IPS DF 6.9 (cell line): ENCODE measurements around the gene LPAR1.

ENCODE experiments used
- DNase-seq: peaks from one replicate; pipeline ENCODE4 v3.0.0-alpha.2; 2013; ENCODE audit warnings: low read depth, low spot score
- H3K27ac ChIP-seq: one replicate; pipeline ENCODE4 v1.5.1; 2013; ENCODE audit warnings: low read length, control low read depth
- H3K27me3 ChIP-seq: 2 replicates; pipeline ENCODE4 v1.6.1; 2013; ENCODE audit warnings: mild to moderate bottlenecking, low read length; ENCODE audit not compliant: control insufficient read depth, insufficient read depth
- H3K36me3 ChIP-seq: 2 replicates; pipeline ENCODE4 v1.6.1; 2013; ENCODE audit warnings: low read length; ENCODE audit not compliant: control insufficient read depth, insufficient read depth
- H3K4me1 ChIP-seq: 2 replicates; pipeline ENCODE4 v1.6.1; 2013; ENCODE audit warnings: low read length; ENCODE audit not compliant: control insufficient read depth, insufficient read depth
- H3K4me3 ChIP-seq: 2 replicates; pipeline ENCODE4 v1.5.1; 2013; ENCODE audit warnings: mild to moderate bottlenecking, low read length
- H3K9me3 ChIP-seq: 2 replicates; pipeline ENCODE4 v1.6.1; 2013; ENCODE audit warnings: low read length, inconsistent platforms; ENCODE audit not compliant: control insufficient read depth, insufficient read depth
- WGBS: extraction: QIAGEN DNeasy Blood & Tissue Kit; methylation state at CpG from one replicate; pipeline ENCODE4 v1.1.7; 2013; ENCODE audit warnings: mixed read lengths, missing lambda C conversion rate; ENCODE audit not compliant: insufficient read length, insufficient coverage; 5-methylcytosine and 5-hydroxymethylcytosine counted together

LPAR1 gene

DNA sequence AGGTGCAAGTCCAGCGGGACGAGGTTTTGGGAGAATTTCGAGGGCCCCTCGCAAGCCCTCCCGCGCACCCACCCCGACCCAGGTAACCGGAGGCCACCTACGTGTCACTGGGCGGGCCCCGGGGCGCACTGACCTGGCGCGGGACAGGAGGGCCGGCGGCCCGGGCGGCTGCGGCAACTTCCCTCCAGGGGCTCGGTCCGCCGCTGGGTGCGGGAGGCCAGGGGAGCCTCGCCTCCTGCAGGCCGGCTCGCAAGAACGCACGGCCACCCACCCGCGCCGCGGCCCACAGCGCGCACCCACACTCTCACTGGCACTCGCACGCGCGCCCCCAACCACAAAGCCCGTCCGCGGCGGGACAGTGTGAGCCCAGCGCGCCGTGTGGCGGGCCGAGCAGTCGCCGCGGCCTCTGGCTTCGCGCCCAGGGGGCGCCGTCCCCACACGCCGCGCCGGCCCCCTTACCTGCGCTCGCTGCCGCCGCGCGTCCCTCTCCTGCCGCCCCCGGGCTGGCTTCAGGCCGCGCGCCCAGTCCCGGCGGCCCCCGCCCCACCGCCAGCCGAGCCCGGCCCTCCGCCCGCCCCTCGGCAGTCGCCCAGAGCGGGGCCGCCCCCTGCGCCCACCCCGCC lies 451 bp downstream of the LPAR1 start:
- DNase-seq: no peak
- Histone ChIP-seq H3K4me1 (no peaks in the 10 kb centered on the region), H3K4me3 (peak overlapping the region; percentile 95), H3K9me3 (no peaks in the 10 kb centered on the region), H3K36me3 (no peaks in the 10 kb centered on the region), H3K27ac (no peak overlapping the region), H3K27me3 (no peaks in the 10 kb centered on the region; the same call in 1 of the 2 replicates)
- no CpG with 5 or more reads among the region's 83 CpGs for WGBS

DNA sequence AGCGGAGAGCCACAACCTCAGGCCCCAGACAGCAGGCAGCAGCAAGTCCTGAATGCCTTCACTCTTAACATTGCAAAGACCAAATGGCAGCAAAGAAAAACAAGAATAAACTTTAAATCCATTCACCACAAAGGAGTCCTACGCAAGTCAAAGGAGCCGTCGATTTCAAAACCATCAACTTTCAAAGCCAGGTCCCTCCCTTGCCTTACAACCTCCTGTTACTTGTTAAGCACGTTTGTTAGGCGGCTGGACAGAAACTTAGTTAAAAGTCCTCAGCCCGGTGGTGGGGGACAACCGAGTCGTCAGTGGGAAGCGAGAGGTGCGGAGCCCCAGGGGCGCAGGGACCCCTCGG lies 938 bp downstream of the LPAR1 start:
- no peaks in the 10 kb centered on the region for H3K4me1 ChIP-seq
- no peaks in the 10 kb centered on the region; the same call in 1 of the 2 replicates for H3K27me3 ChIP-seq
- no CpG with 5 or more reads among the region's 13 CpGs for WGBS
- H3K36me3 ChIP-seq: no peaks in the 10 kb centered on the region
- H3K9me3 ChIP-seq: no peaks in the 10 kb centered on the region
- DNase-seq: no peak
- H3K27ac ChIP-seq: no peak overlapping the region
- peak overlapping the region; percentile 95; the same call in 1 of the 2 replicates for H3K4me3 ChIP-seq

DNA sequence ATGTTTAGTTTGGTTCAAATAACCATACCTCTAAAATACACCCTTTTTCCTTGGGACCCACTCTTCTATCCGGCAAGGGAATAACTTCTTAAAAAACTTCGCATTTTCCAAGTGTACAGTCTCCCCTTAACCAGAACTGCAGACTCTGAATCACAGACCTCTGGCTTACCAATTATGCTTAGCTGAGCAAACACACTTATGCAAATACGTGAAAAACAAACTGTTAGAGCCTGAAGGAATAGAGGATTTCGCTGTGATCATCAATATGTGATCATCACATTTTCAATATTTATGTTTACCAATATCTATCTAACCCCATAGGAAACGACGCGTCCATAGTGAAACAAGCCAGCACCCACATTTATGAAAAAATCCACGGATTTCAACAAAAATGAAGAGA lies 1.3 kb downstream of the LPAR1 start:
- no peak overlapping the region for H3K4me3 ChIP-seq
- no CpG with 5 or more reads among the region's 8 CpGs for WGBS
- DNase-seq: no peak
- no peaks in the 10 kb centered on the region for H3K4me1 ChIP-seq
- H3K27me3 ChIP-seq: no peaks in the 10 kb centered on the region; the same call in 1 of the 2 replicates
- H3K36me3 ChIP-seq: no peaks in the 10 kb centered on the region
- H3K9me3 ChIP-seq: no peaks in the 10 kb centered on the region
- H3K27ac ChIP-seq: no peak overlapping the region

DNA sequence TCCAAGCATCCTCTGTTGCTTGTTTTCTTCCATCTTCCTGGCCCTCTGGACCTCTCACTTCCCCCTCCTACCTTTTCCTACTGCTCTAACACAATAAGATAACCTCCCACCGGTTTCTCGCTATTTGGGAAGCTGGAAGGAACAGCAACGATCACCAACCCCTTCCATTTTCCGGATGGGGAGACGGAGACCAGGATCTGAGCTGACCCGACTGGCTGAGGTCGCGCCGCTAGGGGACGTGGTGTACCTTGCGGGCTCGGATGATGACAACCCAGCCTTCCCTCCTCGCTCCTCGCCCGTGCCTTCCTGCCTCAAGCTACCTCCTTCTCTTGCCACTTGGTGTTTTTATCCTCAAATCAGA lies 1.9 kb downstream of the LPAR1 start:
- H3K9me3 ChIP-seq: no peaks in the 10 kb centered on the region
- no peak overlapping the region for H3K27ac ChIP-seq
- no CpG with 5 or more reads among the region's 15 CpGs for WGBS
- H3K4me1 ChIP-seq: no peaks in the 10 kb centered on the region
- DNase-seq: no peak
- no peak overlapping the region for H3K4me3 ChIP-seq
- H3K36me3 ChIP-seq: no peaks in the 10 kb centered on the region
- no peaks in the 10 kb centered on the region; the same call in 1 of the 2 replicates for H3K27me3 ChIP-seq

DNA sequence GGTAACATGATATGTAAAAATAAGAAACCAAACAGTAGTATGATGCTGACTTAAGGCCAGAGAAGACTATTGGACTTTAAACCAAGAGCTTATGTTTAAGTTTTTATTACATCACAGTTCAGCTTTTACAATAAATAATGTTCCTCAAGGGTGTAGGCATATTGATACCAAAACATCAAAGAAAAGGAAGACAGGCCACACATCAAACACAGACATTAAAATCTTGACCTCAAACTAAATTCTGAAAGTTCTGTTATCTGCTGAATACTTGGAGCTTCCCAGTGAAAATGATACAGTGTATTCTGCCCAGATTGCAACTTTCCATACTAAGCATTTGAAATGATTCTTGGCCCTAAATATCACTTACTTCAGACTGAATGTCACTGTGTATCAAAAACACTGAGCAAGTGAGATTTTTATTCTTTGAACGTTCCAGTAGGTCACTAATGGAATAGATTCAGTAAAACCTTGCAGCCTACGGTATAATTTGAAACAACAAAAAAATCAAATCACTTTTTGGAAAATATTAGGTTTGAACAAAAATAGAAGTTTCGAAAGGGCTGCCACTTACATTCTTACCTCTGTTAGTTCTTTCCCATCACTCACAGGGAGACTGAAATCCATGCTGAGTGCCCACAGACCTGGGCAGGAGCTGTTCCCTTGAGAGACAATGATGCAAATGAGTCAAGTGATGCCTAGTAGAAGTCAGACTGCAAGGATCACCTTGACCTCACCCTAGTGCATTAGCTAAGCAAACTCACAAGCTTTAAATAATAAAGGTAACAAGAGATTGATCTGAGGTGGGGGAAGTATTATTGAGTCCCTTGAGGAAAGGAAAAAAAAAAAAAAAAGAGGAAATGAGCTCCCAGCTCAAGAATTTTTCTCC lies 2.5 kb downstream of the LPAR1 start:
- H3K27ac ChIP-seq: no peak overlapping the region
- WGBS: no CpG with 5 or more reads among the region's 3 CpGs
- no peak overlapping the region for H3K4me3 ChIP-seq

DNA sequence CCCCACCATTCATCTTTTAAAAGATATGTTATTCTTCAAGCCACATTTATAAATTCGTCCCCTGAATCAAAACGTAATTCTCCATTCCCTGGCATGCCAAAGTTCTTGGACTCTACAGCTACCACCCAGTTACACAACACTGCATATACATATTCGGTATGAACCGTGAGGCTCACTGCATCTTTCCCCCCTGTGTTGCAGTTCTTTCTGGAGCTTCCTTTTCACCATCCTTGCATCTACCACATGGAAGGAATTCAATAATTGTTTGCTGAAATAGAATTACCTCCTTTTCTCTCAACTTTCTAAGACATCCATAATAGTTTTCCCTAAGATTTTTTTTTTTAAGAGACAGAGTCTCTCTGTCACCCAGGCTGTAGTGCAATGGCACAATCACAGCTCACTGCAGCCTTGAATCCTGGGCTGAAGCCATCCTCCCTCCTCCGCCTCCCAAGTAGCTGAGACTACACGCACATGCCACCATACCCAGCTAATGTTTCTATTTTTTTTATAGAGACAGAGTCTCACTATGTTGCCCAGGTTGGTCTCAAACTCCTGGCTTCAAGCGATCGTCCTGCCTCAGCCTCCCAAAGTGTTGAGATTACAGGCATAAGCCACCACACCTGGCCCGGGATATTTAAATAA lies 3.3 kb downstream of the LPAR1 start:
- Histone ChIP-seq H3K9me3 (no peaks in the 10 kb centered on the region), H3K4me3 (no peak overlapping the region), H3K27ac (no peak overlapping the region), H3K36me3 (no peaks in the 10 kb centered on the region), H3K27me3 (no peaks in the 10 kb centered on the region; the same call in 1 of the 2 replicates), H3K4me1 (no peaks in the 10 kb centered on the region)
- DNase-seq: no peak
- no CpG with 5 or more reads among the region's 9 CpGs for WGBS

More for the DNA sequence above, 2.5 kb downstream of the LPAR1 start:
- H3K9me3 ChIP-seq: no peaks in the 10 kb centered on the region
- H3K27me3 ChIP-seq: no peaks in the 10 kb centered on the region; the same call in 1 of the 2 replicates
- no peaks in the 10 kb centered on the region for H3K4me1 ChIP-seq
- no peak for DNase-seq
- no peaks in the 10 kb centered on the region for H3K36me3 ChIP-seq

DNA sequence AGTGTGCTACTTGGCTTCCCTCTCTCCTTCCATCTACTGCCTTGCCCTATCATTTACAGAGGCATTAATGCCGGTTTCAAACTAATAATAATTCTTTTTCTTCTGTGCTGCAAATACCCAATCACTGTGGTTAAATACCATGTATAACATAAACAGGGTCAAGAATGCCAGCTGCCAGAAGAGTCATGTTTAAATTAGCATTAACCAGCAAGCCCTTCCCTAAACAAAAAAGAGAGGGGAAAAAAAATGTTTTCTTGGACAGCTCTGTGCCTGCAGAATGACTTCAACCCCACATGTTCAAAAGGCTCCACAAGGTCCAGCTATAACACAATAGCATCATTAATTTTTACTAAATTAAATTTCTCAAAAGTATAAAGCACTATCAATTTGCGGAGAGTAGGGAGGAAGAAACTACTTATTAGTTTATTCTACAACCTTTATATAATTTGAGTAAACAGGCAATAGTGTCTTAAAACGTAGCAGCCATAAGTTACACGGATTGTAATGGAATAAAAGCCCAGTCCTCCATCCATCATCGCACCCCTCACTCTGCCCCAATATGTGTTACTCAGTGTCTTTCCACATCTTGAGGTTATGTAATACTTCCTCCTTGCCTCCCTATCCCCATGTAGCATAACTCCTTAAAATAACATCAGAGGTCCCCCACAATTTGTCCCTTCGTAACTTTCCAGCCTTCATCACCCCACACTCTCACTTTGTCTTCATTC lies 3.9 kb downstream of the LPAR1 start:
- Histone ChIP-seq H3K4me3 (no peak overlapping the region), H3K36me3 (no peaks in the 10 kb centered on the region), H3K4me1 (no peaks in the 10 kb centered on the region), H3K27me3 (no peaks in the 10 kb centered on the region; the same call in 1 of the 2 replicates), H3K27ac (no peak overlapping the region), H3K9me3 (no peaks in the 10 kb centered on the region)
- no CpG with 5 or more reads among the region's 6 CpGs for WGBS
- no peak for DNase-seq

DNA sequence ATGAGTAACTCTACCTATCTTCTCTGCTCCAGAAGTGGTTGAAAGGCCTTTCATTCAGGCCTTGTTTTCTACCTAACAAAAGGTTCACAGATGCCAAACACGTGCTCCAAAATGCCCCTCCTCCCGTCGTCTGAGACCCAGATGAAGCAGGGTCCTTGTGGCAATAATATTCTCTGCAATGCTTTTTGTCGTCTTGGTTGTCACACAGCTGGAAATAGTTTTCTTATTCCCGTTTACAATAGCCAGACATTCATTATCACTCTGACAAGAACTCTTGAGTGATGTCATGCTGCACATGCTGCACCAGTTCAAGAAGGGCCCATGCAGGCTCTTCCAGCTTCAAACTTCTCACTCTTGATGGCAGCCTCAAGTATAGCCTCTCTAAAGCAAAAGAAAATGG lies 7.8 kb downstream of the LPAR1 start:
- Histone ChIP-seq H3K27ac (no peak overlapping the region), H3K27me3 (no peaks in the 10 kb centered on the region), H3K4me1 (no peaks in the 10 kb centered on the region), H3K9me3 (no peaks in the 10 kb centered on the region), H3K36me3 (no peaks in the 10 kb centered on the region), H3K4me3 (no peak overlapping the region)
- no peak for DNase-seq
- WGBS: no CpG with 5 or more reads among the region's 5 CpGs

DNA sequence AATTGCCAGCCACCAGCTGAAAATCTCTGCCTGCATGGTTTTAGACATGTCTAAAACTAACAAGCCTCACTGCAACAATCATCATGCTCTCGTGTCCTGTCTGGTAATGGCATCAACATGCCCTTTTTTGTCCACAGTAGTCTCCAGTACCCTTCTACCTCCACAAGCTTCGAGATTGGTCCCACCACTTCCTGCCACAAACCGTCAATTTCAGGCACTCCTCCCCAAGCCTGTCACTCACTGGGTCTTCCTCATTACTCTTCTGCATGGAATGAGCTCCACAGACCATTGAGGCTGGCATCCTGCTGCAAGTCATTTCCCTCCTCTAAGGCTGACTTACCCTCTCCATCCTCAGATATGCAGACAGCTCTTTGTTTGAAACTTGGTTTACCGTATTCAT lies 9.0 kb downstream of the LPAR1 start:
- Histone ChIP-seq H3K27ac (no peak overlapping the region), H3K27me3 (no peaks in the 10 kb centered on the region), H3K4me3 (no peak overlapping the region), H3K36me3 (no peaks in the 10 kb centered on the region), H3K9me3 (no peaks in the 10 kb centered on the region), H3K4me1 (no peaks in the 10 kb centered on the region)
- no peak for DNase-seq
- no CpG with 5 or more reads among the region's 4 CpGs for WGBS

DNA sequence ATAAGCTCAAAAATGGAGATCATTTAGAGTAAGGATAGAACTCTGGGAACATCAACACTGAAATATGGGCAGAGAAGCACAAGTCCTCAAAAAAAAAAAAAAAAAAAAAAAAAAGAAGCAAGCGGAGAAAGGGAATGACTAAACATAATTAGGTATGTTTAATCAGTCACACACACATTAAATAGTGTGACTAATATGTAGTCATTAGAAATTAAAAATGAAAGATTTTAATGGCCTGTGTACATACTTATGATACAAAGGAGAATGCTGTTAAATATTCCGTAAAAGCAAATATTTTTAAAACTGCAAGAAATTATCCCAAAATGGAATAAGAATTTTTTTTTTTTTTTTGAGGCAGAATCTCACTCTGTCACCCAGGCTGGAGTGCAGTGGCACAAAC lies 10.5 kb downstream of the LPAR1 start:
- Histone ChIP-seq H3K9me3 (no peaks in the 10 kb centered on the region), H3K36me3 (no peaks in the 10 kb centered on the region), H3K4me3 (no peak overlapping the region), H3K4me1 (no peaks in the 10 kb centered on the region), H3K27me3 (no peaks in the 10 kb centered on the region), H3K27ac (no peak overlapping the region)
- DNase-seq: no peak
- no CpG with 5 or more reads among the region's 2 CpGs for WGBS
